Activated T-cell treated with anti-CD3 and anti-CD28 coated beads, Interleukin-2, amount 50 U/mL, for 72 hours (primary cell): ENCODE data around the gene PRPSAP1. TPM values are rescaled to one million over a fixed set of nuclear protein-coding genes. Genes with fewer than 3 reads are reported as not detected.
A peak's percentile ranks its signal among the peaks of the same experiment; 100 is the strongest.

Source experiments
- ATAC-seq, 2 donors: fragments of 150-1000 bp; cut with Tn5 transposase; replicated peaks in 1 of 2; 2 replicates each; pipeline ENCODE4 v1.10.0; 2021; ENCODE audit warnings: moderate library complexity in 2 of 2, mild to moderate bottlenecking in 1 of 2
- DNase-seq, 2 donors: peaks; one replicate each; pipeline ENCODE4 v3.0.0; 2021 to 2022; ENCODE audit warnings: mixed read lengths in 1 of 2
- H3K27ac Mint-ChIP-seq: one replicate; pipeline ENCODE4 v1.8.0; 2022; ENCODE audit warnings: mild to moderate bottlenecking, moderate library complexity, mixed read lengths
- H3K27me3 Mint-ChIP-seq: one replicate; pipeline ENCODE4 v1.8.0; 2022; ENCODE audit warnings: low read depth, mixed read lengths
- H3K36me3 Mint-ChIP-seq, 2 donors: one replicate each; pipeline ENCODE4 v1.8.0; 2022; ENCODE audit warnings: mixed read lengths in 2 of 2, mild to moderate bottlenecking in 1 of 2; ENCODE audit not compliant: insufficient read depth in 2 of 2
- H3K4me1 Mint-ChIP-seq: one replicate; pipeline ENCODE4 v1.8.0; 2022; ENCODE audit warnings: low read depth, mixed read lengths
- H3K4me3 Mint-ChIP-seq, 2 donors: one replicate each; pipeline ENCODE4 v1.8.0; 2022; ENCODE audit warnings: mild to moderate bottlenecking in 2 of 2, mixed read lengths in 2 of 2, moderate library complexity in 2 of 2
- H3K9me3 Mint-ChIP-seq, 2 donors: one replicate each; pipeline ENCODE4 v1.8.0; 2022; ENCODE audit warnings: mixed read lengths in 2 of 2
- total RNA-seq, 2 donors: library from RNA; stranded (reverse); gene quantifications; one replicate each; pipeline ENCODE4 v1.2.3, GENCODE V29; 2022

The PRPSAP1 gene
- total RNA-seq, 2 donors from 2014 or later: 46.4 to 52.6 TPM

DNA sequence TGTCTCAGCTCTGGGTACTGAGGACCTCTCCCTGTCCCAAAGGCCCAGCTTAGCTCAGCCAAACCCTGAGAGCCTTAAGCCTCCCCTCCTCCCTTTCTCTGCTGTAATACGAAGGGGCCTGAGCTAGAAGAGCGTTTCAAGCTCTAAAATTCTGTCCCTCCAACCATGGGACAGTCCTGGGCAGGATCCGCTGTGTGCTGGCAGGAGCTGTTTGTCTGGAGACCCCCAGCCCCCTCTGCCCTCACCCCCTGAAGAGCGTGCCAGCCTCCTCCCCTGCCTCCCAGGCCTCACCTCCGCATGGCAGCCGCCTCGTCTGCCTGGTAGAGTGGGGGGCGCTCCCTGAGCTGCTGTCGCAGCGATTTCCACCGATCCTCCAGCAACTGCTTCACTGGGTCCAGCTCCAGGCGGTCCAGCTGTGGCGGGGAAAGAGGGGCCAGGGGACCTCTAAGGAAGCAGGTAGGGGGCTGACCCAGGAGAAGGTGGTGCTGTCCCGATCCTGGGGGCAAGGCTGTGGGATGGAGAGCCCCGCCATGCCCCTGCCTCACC lies 73.9 kb downstream of the PRPSAP1 start:
- Mint-ChIP-seq H3K36me3 (no peaks in the 10 kb centered on the region), H3K27ac (peak overlapping the region; percentile 81), H3K27me3 (no peaks in the 10 kb centered on the region), H3K4me3 (no peak overlapping the region), H3K4me1 (peaks cover 35% of the 10 kb centered on the region), H3K9me3 (no peaks in the 10 kb centered on the region)
- DNase-seq (no peak), ATAC-seq (no peak)

GRCh38 chr17:76278952-76279741 lies 74.6 kb downstream of the PRPSAP1 start:
- ATAC-seq: peak; percentile 43 to 44
- Mint-ChIP-seq H3K9me3 (no peaks in the 10 kb centered on the region), H3K36me3 (no peaks in the 10 kb centered on the region), H3K4me3 (no peak overlapping the region), H3K27me3 (no peaks in the 10 kb centered on the region), H3K27ac (peak overlapping the region; percentile 81), H3K4me1 (peaks cover 40% of the 10 kb centered on the region)
- DNase-seq: peak; percentile 84 to 91

DNA sequence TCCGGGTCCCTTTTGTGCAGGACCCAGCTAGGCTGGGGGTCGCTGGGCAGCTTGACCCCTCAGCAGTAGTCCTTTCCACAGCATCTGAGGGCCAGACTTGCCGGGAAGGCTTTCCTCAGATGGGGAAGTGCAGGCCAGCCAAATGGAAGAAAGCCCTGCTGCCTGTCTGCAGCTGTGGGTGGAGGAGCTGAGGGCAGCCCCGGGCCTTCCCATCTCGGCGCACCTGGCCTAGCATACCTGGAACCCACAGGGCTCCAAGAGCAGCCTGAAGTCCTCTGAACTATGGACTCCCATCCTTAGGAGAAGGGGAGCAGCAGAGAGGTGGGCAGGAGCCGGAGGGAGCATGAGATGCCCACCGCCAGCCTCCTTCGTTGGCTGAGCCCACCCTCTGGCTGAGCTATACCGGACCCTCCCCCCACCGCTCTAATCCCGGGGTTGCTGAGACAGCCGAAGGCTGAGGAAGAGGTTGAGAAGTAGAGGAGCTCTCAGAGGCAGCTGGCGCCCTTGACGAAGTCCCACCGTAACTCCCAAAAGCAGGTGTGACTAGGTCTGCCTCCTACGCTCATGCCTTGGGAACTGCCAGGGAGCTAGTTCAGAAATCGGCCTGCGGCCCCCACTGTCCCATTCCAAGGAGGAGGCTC lies 75.3 kb downstream of the PRPSAP1 start:
- peak; percentile 1 to 3 for ATAC-seq
- Mint-ChIP-seq H3K4me3 (no peak overlapping the region), H3K27me3 (no peaks in the 10 kb centered on the region), H3K27ac (peak overlapping the region; percentile 4), H3K36me3 (no peaks in the 10 kb centered on the region), H3K4me1 (peaks cover 47% of the 10 kb centered on the region), H3K9me3 (no peaks in the 10 kb centered on the region)
- no peak for DNase-seq

- no peaks in the 10 kb centered on the region for H3K36me3 Mint-ChIP-seq
- peak; percentile 14 for ATAC-seq
- peak in 1 of 2 donors; percentile 45 for DNase-seq
- H3K27me3 Mint-ChIP-seq: no peaks in the 10 kb centered on the region
- H3K4me3 Mint-ChIP-seq: no peak overlapping the region
- peak overlapping the region; percentile 4 for H3K27ac Mint-ChIP-seq
- no peaks in the 10 kb centered on the region for H3K9me3 Mint-ChIP-seq
- peaks cover 55% of the 10 kb centered on the region for H3K4me1 Mint-ChIP-seq
These were observed 76.1 kb downstream of the PRPSAP1 start for GRCh38 chr17:76277300-76278267.

- DNase-seq (no peak), ATAC-seq (peak in 1 of 2 donors; percentile 0)
- Mint-ChIP-seq H3K4me3 (peak overlapping the region in 1 of 2 donors; percentile 16), H3K4me1 (peaks cover 62% of the 10 kb centered on the region), H3K9me3 (no peaks in the 10 kb centered on the region), H3K36me3 (no peaks in the 10 kb centered on the region), H3K27me3 (no peaks in the 10 kb centered on the region), H3K27ac (peak overlapping the region; percentile 4)
These were observed 77.0 kb downstream of the PRPSAP1 start for GRCh38 chr17:76276461-76277299.

- DNase-seq (no peak), ATAC-seq (no peak)
- peak overlapping the region; percentile 4 for H3K27ac Mint-ChIP-seq
- H3K27me3 Mint-ChIP-seq: no peaks in the 10 kb centered on the region
- H3K36me3 Mint-ChIP-seq: no peaks in the 10 kb centered on the region
- H3K4me3 Mint-ChIP-seq: peak overlapping the region in 1 of 2 donors; percentile 0
- H3K9me3 Mint-ChIP-seq: no peaks in the 10 kb centered on the region
- peaks cover 69% of the 10 kb centered on the region for H3K4me1 Mint-ChIP-seq
These were observed 77.7 kb downstream of the PRPSAP1 start for GRCh38 chr17:76276069-76276431.

DNA sequence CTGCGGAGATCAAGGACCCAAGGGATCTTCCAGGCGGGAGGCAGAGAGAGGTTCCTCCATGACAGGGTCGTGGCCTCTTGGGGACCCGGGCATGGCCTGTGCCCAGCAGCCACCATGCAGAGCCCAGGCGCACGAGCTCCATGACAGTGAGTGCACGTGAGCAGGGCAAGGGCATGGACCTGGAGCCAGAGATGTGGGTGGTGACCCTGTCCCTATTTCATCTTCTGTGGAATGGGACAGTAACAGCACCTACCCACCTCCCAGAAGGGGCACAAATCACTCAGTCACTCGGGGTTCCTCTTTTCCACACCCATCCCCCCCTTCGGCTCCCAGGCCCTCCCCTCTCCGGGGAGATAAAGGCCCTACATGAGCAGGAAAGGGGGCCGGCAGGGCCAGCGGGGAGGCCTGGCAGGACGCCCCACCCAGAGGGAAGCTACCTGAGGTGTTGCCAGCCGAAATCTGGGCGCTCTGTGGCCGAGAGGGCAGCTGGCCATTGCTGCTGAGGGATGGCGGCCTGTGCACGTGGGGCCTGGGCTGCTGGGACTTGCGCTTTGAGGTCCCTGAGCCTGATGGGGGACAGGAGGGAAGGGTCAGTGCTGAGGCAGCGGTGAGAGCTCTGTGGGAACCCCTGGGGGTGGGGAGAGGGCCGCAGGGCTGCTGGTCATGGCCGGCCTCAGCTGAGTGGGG lies 78.2 kb downstream of the PRPSAP1 start:
- peaks cover 73% of the 10 kb centered on the region for H3K4me1 Mint-ChIP-seq
- DNase-seq (peak in 1 of 2 donors; percentile 36), ATAC-seq (no peak)
- no peaks in the 10 kb centered on the region for H3K9me3 Mint-ChIP-seq
- no peaks in the 10 kb centered on the region for H3K27me3 Mint-ChIP-seq
- peak overlapping the region; percentile 48 for H3K27ac Mint-ChIP-seq
- H3K4me3 Mint-ChIP-seq: no peak overlapping the region
- H3K36me3 Mint-ChIP-seq: no peaks in the 10 kb centered on the region

GRCh38 chr17:76274112-76274956 lies 79.4 kb downstream of the PRPSAP1 start:
- Mint-ChIP-seq H3K27ac (peak overlapping the region; percentile 48), H3K4me1 (peaks cover 81% of the 10 kb centered on the region), H3K9me3 (no peaks in the 10 kb centered on the region), H3K36me3 (peaks cover 2 to 5% of the 10 kb centered on the region in 2 donors), H3K27me3 (no peaks in the 10 kb centered on the region), H3K4me3 (peak overlapping the region; percentile 83 to 85)
- DNase-seq (peak in 1 of 2 donors; percentile 48), ATAC-seq (no peak)

- Mint-ChIP-seq H3K4me1 (peaks cover 86% of the 10 kb centered on the region), H3K4me3 (peak overlapping the region; percentile 83 to 85), H3K9me3 (no peaks in the 10 kb centered on the region), H3K27ac (peak overlapping the region; percentile 68), H3K36me3 (peaks cover 5 to 9% of the 10 kb centered on the region in 2 donors), H3K27me3 (no peaks in the 10 kb centered on the region)
- DNase-seq: peak; percentile 39 to 57
- ATAC-seq: no peak
These were observed 80.1 kb downstream of the PRPSAP1 start for GRCh38 chr17:76273445-76274111.

GRCh38 chr17:76272541-76273444 lies 80.9 kb downstream of the PRPSAP1 start:
- Mint-ChIP-seq H3K36me3 (peaks cover 9 to 16% of the 10 kb centered on the region in 2 donors), H3K4me1 (peaks cover 86% of the 10 kb centered on the region), H3K4me3 (peak overlapping the region; percentile 83 to 85), H3K9me3 (no peaks in the 10 kb centered on the region), H3K27ac (peak overlapping the region; percentile 81), H3K27me3 (no peaks in the 10 kb centered on the region)
- DNase-seq (peak; percentile 71 to 74), ATAC-seq (peak; percentile 19 to 22)
